HG03354 (cell line): ENCODE data around the gene RPS2.
A peak's percentile ranks its signal among the peaks of the same experiment; 100 is the strongest.

Source experiments
- ATAC-seq: cut with Tn5 transposase; IDR thresholded peaks from one replicate; pipeline ENCODE4 v1.9.1; 2021; ENCODE audit warnings: mild to moderate bottlenecking; ENCODE audit not compliant: unreplicated experiment, poor library complexity, severe bottlenecking

RPS2 gene

DNA sequence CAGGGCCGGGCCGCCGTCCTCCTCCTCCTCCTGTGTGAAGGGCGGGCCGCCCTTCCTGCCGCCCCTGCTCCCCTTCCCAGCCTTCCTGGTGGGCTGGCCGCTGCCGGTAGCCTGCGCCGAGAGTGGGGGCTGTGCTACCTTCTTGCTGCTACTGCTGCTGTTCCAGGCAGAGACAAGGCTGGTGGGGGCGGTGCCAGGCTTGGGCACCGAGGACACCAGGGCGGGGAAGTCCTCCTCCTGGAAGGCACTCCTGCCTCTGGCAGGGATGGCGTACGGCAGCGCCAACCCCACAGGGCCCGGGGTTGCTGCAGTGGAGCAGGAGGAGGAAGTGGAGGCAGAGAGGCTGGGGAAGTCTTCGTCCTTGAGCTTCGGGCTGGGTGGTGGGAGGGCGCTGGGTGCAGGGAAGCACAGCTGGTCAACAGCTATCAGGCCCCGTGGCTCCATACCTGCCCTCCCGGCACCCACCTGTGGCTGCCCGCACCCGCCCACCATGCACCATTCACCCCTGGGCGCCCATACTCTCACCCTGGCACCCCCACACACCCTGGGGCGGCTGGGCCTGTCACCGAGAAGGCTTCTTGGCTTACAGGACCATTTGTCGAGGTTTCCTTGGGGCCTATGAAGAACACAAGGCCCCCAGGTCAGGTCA is 35.4 kb upstream of the RPS2 start:
- no peak for ATAC-seq

DNA sequence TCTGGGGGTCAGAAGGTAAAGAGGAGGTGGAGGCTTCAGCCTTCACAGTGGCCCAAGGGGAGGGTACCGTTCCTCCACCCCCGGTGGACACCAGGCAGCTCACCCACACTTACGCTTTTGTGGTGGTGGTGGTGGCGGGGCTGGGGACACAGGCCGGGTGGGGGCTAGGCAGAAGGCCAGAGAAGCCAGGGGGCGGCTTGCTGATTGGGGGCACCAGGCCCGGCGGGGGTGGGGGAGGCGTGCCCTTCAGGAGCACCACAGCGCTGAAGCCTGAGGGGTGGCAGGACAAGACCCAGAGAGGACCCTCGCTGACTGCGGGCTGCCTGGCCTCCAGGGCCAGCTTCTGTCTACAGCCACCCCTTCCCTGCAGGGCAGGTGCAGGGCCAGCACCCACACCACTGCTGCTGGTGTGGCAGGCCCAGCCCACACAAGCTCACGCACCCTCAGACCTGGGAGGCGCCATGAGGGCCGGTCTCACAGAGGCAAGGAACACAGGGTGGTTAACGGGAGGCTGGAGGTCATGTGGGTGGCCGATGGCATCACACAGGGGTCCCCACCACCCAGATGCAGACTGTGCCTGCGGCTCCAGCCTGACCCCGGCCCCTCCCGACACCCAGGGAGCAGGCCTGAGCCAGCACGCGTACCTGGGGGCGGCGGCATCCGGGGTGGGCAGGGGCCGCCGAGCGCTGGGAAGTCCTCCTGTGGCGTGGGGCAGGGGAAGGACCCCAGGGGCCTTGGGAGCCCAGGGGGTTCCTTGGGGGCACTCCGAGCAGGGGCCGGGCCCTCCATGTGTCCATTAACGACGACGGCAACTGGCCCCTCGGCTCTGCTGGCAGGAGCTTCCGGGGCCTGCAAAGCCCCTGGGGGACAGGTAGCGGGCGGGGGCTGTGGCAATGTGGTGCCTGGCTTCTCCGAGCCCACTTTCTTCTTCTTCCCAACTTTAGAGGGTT is 34.5 kb upstream of the RPS2 start:
- ATAC-seq: no peak

DNA sequence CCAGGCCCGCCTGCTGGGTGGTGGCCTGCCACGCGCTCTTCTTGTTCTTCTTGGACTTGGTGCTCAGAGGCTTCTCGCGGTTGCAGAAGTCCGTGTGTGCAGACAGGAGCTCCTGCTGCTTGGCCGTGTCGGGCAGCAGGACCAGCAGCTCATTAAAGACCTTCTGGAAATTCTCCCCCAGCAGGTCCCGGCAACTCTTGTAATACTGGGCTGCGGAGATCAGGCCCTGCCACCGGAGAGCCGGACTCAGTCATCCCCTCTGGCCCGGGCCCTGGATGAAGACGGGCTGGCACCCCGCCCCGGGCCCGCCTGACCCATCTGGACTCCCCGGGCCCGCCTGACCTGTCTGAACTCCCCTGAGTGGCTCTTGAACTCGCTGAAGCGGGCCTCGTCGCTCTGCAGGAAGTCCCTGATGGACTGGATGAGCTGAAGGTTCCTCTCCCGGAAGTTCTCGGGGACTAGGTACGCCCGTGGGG is 33.8 kb upstream of the RPS2 start:
- ATAC-seq: no peak

GRCh38 chr16:1997494-1998359 is 33.1 kb upstream of the RPS2 start:
- ATAC-seq: no peak

GRCh38 chr16:1993731-1994131 is 29.1 kb upstream of the RPS2 start:
- ATAC-seq: no peak

- ATAC-seq: no peak
Observed at GRCh38 chr16:1992704-1993317, 28.2 kb upstream of the RPS2 start.

DNA sequence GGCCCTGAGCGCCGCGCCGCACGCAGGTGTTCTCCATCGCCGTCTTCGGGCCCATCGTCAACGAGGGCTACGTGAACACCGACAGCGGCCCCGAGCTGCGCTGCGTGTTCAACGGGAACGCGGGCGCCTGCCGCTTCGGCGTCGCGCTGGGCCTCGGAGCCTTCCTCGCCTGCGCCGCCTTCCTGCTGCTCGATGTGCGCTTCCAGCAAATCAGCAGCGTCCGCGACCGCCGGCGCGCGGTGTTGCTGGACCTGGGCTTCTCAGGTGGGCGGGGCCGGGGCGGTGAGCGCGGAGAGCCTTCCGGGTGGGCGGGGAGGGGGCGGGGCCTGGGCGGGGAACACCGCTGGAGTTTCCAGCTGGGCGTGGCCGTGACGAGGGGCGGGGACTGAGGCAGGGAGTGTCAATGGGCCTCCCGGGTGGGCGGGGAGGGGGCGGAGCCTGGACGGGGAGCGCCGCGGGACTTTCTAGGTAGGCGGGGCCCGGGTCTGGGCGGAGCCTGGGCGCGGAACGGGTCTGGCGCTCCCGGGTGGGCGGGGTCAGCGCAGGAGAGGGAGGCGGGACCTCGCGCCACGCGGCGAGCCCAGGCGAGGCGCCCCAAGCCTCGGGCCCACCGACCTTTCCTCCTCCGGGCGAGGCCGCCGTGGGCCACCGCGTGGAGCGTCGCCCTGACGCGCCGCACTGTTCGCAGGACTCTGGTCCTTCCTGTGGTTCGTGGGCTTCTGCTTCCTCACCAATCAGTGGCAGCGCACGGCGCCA is 27.5 kb upstream of the RPS2 start:
- ATAC-seq: peak; percentile 52

GRCh38 chr16:1991588-1991947 is 26.9 kb upstream of the RPS2 start:
- no peak for ATAC-seq

GRCh38 chr16:1991135-1991551 is 26.5 kb upstream of the RPS2 start:
- ATAC-seq: peak; percentile 40

DNA sequence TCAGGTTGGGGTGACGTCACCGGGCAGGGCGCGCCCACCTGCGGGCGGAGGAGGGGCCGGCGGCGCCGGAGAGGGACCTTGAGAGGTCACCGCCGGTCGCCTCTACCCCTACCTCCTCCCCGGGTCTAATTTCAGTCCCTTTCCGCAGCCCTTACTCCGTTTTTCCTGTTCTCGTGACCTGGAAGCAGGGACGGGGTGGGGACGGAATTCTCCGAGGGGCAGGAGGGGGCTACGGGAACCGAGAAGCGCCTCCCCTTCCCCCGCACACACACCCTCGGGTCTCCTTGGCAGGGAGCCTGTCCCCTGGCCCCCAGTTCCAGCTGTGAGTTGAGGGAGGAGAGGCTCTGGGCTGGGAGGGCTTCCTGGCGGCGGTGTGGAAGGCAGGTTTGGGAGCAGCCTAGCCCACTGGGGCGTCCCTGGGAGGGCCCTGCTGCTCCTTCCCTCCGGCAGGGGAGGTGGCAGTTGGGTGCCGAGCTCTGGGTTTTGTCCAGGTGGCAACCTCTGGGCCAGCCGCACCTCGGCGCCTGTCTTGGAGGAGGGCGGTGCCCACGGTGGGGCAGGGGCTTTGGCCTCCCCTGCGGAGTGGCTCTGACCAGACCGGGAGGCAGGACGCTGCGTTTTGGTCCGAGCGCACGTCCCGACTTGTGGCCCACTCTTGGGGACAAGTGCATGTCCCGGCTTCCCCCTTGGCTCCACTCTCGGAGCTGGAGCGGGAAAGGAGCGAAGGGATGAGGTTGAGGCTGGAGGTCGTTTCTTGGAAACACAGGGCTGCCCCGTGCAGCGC is 25.9 kb upstream of the RPS2 start:
- ATAC-seq: peak; percentile 1

DNA sequence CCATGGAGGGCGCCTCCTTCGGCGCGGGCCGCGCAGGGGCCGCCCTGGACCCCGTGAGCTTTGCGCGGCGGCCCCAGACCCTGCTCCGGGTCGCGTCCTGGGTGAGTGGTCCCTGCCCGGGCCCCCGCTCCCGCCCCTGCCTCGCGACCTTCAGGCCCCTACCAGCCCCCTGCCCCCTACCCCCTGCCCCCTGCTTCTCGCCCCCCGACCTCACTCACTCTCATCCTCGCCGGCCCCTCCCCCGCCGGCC is 25.4 kb upstream of the RPS2 start:
- no peak for ATAC-seq

- ATAC-seq: no peak
Observed at GRCh38 chr16:1989209-1990100, 24.8 kb upstream of the RPS2 start, which contains the start of gene SYNGR3. TSS of gene SYNGR3 (plus strand) at chr16:1989970. CDS start at chr16:1990103, 133 bp downstream.

DNA sequence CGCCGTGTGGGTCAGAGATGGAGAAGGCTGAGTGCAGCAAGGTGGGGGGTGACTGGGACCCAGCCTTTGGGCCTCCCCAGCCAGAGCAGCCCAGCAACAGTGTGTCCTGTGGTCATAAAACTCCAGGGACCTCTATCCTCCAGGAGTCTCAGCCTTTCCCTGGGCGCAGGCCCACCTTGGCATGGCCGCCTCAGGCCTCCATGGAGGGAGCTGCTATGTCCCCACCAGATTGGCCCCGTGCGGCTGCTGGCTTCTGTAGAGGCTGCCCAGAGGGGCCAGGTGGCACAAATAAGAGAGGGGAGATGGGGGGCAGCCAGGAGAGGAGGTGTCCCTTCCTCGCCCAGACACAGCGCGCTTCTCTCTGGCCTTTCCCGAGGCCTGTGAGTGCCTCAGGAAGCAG is 22.6 kb upstream of the RPS2 start:
- ATAC-seq: no peak

- no peak for ATAC-seq
Observed at GRCh38 chr16:1985466-1986150, 21.0 kb upstream of the RPS2 start.

DNA sequence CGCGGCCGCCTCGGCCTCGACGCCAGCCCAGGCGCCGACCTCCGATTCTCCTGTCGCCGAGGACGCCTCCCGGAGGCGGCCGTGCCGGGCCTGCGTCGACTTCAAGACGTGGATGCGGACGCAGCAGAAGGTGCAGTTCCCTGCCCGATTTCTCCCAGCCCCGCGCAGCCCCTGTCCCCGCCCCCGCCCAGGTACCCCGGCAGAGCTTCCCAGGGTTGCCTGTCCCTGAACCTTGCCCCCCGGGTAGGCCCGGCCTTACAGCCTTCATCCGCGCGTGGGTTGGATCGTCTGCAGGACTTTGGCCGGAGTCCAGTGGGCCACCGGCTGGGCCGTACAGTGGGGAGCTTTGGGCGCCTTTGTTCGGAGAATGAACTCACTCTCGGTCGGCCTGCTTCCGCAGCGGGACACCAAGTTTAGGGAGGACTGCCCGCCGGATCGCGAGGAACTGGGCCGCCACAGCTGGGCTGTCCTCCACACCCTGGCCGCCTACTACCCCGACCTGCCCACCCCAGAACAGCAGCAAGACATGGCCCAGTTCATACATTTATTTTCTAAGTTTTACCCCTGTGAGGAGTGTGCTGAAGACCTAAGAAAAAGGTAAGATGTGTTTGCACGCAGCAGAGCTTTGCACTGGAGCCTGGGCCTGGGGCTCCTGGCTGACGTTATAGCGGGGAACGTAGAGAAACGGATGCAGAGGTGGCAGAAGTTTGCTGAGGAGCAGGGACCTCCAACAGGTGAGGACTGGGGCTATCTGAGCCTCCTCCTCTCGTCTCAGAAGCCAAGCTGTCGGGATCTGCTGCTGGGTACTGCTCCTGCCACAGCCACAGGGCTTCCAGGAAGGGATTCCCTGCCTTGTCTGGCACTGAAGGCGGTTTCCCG is 20.0 kb upstream of the RPS2 start:
- ATAC-seq: peak; percentile 6
